Heart left ventricle (tissue), 13 donors: ENCODE data around the gene EMX1.

Source experiments
- CTCF ChIP-seq, 12 donors: fragments of 200-600 bp; sonication (generic) in 4 of 12; IDR thresholded peaks; one replicate each; pipeline versions ENCODE4 v1.5.0 to v1.8.0; 2018 to 2022; ENCODE audit warnings: antibody characterized with exemption in 12 of 12, mild to moderate bottlenecking in 5 of 12
- POLR2A ChIP-seq, 2 donors: fragments of 450-650 bp; IDR thresholded peaks; one replicate each; pipeline ENCODE4 v1.6.1; 2017; ENCODE audit warnings: antibody characterized with exemption in 2 of 2, mild to moderate bottlenecking in 2 of 2, moderate library complexity in 2 of 2
- donor health status: ischemic (EF 13 %, LVEDD 7.1; RV severe dilation, severe dysfunction).
- donor health status: DM: no; HTN: yes; CAD: no.
- donor health status: DM: no; HTN: no; CAD: no.
- donor health status: ischemic (EF 25% LVEDD 6.9; RV normal size, moderate dysfunction).
- donor health status: ischemic (EF 25% LVEDD 5.7; RV mildly dilated, moderate dysfunction).
- donor health status: ischemic (EF 35%, LVEDD 5.7; RV mildly dilated, moderate dysfunction).
- donor health status: nonischemic (EF 11% LVEDD 7.7; RV severe dilation, severe dysfunction).
- donor health status: DM: yes; HTN: yes; CAD: no.
- donor health status: PGD.
- donor health status: ischemic (EF 29% LVEDD 5.4; RV normal size, mild dysfunction).
- donor health status: nonischemic (EF 23%, LVEDD 6.1; RV moderate dilation, normal function).

- TF ChIP-seq CTCF (IDR thresholded peaks at IDR 0.05) (no peak), POLR2A (IDR thresholded peaks at IDR 0.05) (no peak)
These were observed at the start of gene EMX1 for GRCh38 chr2:72917138-72917876.
